A549 (cell line): ENCODE measurements around the gene DHX16.
A peak's percentile ranks its signal among the peaks of the same experiment; 100 is the strongest.

ENCODE experiments used
- CBX2 ChIP-seq: fragments of 200-600 bp; sonication (generic); IDR thresholded peaks from 2 replicates; pipeline ENCODE4 v1.6.1; 2016; ENCODE audit warnings: low read depth, mild to moderate bottlenecking, borderline replicate concordance
- CTCF ChIP-seq: fragments of >200 bp; sonication (Bioruptor Twin); formaldehyde crosslinking; IDR thresholded peaks from 3 replicates; pipeline ENCODE4 v1.5.1; 2016
- EHMT2 ChIP-seq: fragments of 200-600 bp; sonication (generic); IDR thresholded peaks from 2 replicates; pipeline ENCODE4 v1.6.1; 2016; ENCODE audit warnings: antibody characterized with exemption, low read depth, mild to moderate bottlenecking, moderate library complexity
- FOSL2 ChIP-seq, 2 experiments: fragments of 450-650 bp in 1 of 2; fragments of >200 bp in 1 of 2; sonication (Bioruptor Twin) in 1 of 2; formaldehyde crosslinking; IDR thresholded peaks; 2 replicates each; pipeline versions ENCODE4 v1.5.0 to v1.6.1; 2016 to 2020; ENCODE audit warnings: mild to moderate bottlenecking in 1 of 2, moderate library complexity in 1 of 2
- GATA3 ChIP-seq: IDR thresholded peaks from 2 replicates; pipeline ENCODE4 v1.6.1; 2012; ENCODE audit warnings: borderline replicate concordance
- HES2 ChIP-seq: fragments of >200 bp; sonication (Bioruptor Twin); formaldehyde crosslinking; IDR thresholded peaks from 2 replicates; pipeline ENCODE4 v1.6.1; 2016
- HOXA7 ChIP-seq: fragments of 250-450 bp; sonication (Bioruptor Pico); IDR thresholded peaks from 2 replicates; pipeline ENCODE4 v1.5.0; 2020; ENCODE audit warnings: mild to moderate bottlenecking, moderate library complexity
- JUNB ChIP-seq: fragments of >200 bp; sonication (Bioruptor Twin); formaldehyde crosslinking; IDR thresholded peaks from 2 replicates; pipeline ENCODE4 v1.6.1; 2016
- MAX ChIP-seq: IDR thresholded peaks from 2 replicates; pipeline ENCODE4 v1.6.1; 2012
- MAZ ChIP-seq: fragments of 150-350 bp; IDR thresholded peaks from 2 replicates; pipeline ENCODE4 v1.6.1; 2014; ENCODE audit warnings: antibody characterized with exemption, low read depth, low read length, borderline replicate concordance
- POLR2A ChIP-seq: IDR thresholded peaks from 2 replicates; pipeline ENCODE4 v1.6.1; 2012; ENCODE audit warnings: mild to moderate bottlenecking, low read length
- RAD21 ChIP-seq, 2 experiments: fragments of >200 bp in 1 of 2; sonication (Bioruptor Twin) in 1 of 2; formaldehyde crosslinking in 1 of 2; IDR thresholded peaks in 1 of 2; conservative IDR thresholded peaks in 1 of 2; 2 replicates in 1 of 2; 3 replicates in 1 of 2; pipeline ENCODE4 v1.6.1; 2012 to 2018; ENCODE audit warnings: inconsistent platforms in 1 of 2
- REST ChIP-seq: fragments of 200-600 bp; sonication (generic); IDR thresholded peaks from 2 replicates; pipeline ENCODE4 v1.6.1; 2016; ENCODE audit warnings: antibody characterized with exemption, mild to moderate bottlenecking, moderate library complexity
- SMC3 ChIP-seq: fragments of >200 bp; sonication (Bioruptor Twin); formaldehyde crosslinking; IDR thresholded peaks from 3 replicates; pipeline ENCODE4 v1.6.1; 2018; ENCODE audit warnings: inconsistent platforms

GRCh38 chr6:30707281-30707850 lies 34.6 kb upstream of the DHX16 start:
- TF ChIP-seq CBX2 (no peak), REST (no peak), POLR2A (no peak), JUNB (no peak), MAX (peak; percentile 45; the same call in 1 of the 2 replicates), GATA3 (no peak), HES2 (no peak), SMC3 (no peak), FOSL2 (IDR thresholded peaks at IDR 0.05) (no peak), FOSL2 (CRISPR knock-in tag; IDR thresholded peaks at IDR 0.05) (no peak), EHMT2 (no peak), CTCF (no peak), MAZ (no peak), HOXA7 (CRISPR knock-in tag) (no peak), RAD21 (conservative IDR thresholded peaks at IDR 0.05 in 1 of 2, IDR thresholded peaks at IDR 0.05 in 1 of 2) (no peak)
